ENCODE results near the gene DNAAF3. TPM values are rescaled to one million over a fixed set of nuclear protein-coding genes. Genes with fewer than 3 reads are reported as not detected.

DNAAF3 gene
- total RNA-seq, 1 donor from 2014 or later = 0.53 TPM

DNA sequence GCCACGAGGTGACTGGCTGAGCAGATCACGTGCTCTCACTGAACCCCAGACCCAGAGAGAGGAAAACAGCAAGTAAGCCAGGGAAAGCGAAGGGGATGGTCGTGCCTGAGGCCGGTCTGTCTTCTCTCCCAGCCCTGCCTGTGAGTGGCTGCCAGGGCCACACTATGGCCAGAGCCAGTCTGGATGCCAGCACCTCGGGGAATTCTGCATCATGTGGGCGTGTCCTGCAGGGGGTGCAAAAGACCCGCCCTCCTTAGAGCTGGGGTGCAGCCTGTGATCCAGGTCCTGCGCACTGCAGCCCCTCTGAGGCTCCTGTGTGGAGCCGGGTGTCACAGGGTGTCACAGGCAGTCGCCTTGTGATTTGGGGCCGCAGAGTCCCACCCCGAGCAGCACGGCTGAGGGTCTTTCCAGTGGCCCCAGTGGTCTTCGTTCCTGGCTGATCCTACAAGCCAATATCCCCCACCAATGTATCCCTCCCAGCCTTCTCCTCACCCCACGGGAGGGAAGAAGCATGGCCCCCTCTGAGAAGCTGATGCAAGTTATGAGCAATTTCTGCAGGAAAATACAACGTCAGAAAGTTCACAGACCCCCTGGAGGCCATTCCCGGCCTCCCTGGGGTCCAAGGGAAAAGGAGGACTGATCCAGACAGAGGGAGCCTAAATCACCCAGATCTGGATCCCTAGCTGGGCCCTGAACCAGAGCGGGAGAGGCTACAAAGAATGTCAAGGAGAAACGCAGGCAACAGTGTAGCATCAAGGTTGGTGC, 56.7 kb downstream of the DNAAF3 start:
- FAIRE-seq = no peak
- TF ChIP-seq CTCF (IDR thresholded peaks at IDR 0.05; ENCODE audit: insufficient read depth, low read length, severe bottlenecking) = no peak
- Histone ChIP-seq H3K4me3 (ENCODE audit: low read depth, low read length) (no peak overlapping the region), H3K27me3 (ENCODE audit: control insufficient read depth, insufficient read depth, low read length) (no peaks in the 10 kb centered on the region), H3K36me3 (ENCODE audit: control insufficient read depth, insufficient read depth, low read length) (peaks cover 7% of the 10 kb centered on the region)
- no peak for DNase-seq (ENCODE audit: low read depth)

Other genes with a start within 250 kb of the DNAAF3 start
- 0.13 TPM in 1 of 2 replicates, not detected in the other for gene NLRP7, start 219.1 kb downstream of the DNAAF3 start, total RNA-seq
- gene NLRP2, start 200.2 kb downstream of the DNAAF3 start, total RNA-seq = 9.0 and 36.7 TPM in 2 replicates
- gene GP6, start 128.3 kb downstream of the DNAAF3 start, total RNA-seq = not detected in 2 replicates
- 23.7 and 37.0 TPM in 2 replicates for gene RDH13, start 103.5 kb downstream of the DNAAF3 start, total RNA-seq
- 117 and 308 TPM in 2 replicates for gene EPS8L1, start 90.7 kb downstream of the DNAAF3 start, total RNA-seq
- 22.9 and 25.6 TPM in 2 replicates for gene PPP1R12C, start 49.0 kb downstream of the DNAAF3 start, total RNA-seq
- gene TNNT1, start 17.4 kb downstream of the DNAAF3 start, total RNA-seq = 65.0 and 151 TPM in 2 replicates
- gene TNNI3, start 8.9 kb downstream of the DNAAF3 start, total RNA-seq = 0.53 and 1.0 TPM in 2 replicates
- gene SYT5, start 13.7 kb upstream of the DNAAF3 start, total RNA-seq = 0.13 and 0.26 TPM in 2 replicates
- gene PTPRH, start 42.9 kb upstream of the DNAAF3 start, total RNA-seq = 3.9 and 7.4 TPM in 2 replicates
- gene TMEM86B, start 62.1 kb upstream of the DNAAF3 start, total RNA-seq = 0.53 and 1.4 TPM in 2 replicates
- gene PPP6R1, start 92.4 kb upstream of the DNAAF3 start, total RNA-seq = 15.5 and 27.1 TPM in 2 replicates
- 37.1 and 41.6 TPM in 2 replicates for gene HSPBP1, start 113.5 kb upstream of the DNAAF3 start, total RNA-seq
- 0.51 and 0.53 TPM in 2 replicates for gene BRSK1, start 117.4 kb upstream of the DNAAF3 start, total RNA-seq
- gene TMEM150B, start 158.7 kb upstream of the DNAAF3 start, total RNA-seq = not detected in 2 replicates
- gene KMT5C, start 173.3 kb upstream of the DNAAF3 start, total RNA-seq = 5.3 and 9.0 TPM in 2 replicates
- 0.26 and 0.64 TPM in 2 replicates for gene COX6B2, start 188.1 kb upstream of the DNAAF3 start, total RNA-seq
- not detected in 2 replicates for gene GARIN5B, start 196.6 kb upstream of the DNAAF3 start, total RNA-seq
- 0.64 and 1.3 TPM in 2 replicates for gene IL11, start 203.8 kb upstream of the DNAAF3 start, total RNA-seq
- gene TMEM190, start 210.2 kb upstream of the DNAAF3 start, total RNA-seq = not detected in 2 replicates
- 3.1 and 10.0 TPM in 2 replicates for gene TMEM238, start 217.7 kb upstream of the DNAAF3 start, total RNA-seq
- 348 and 603 TPM in 2 replicates for gene RPL28, start 219.3 kb upstream of the DNAAF3 start, total RNA-seq
- gene UBE2S, start 241.2 kb upstream of the DNAAF3 start, total RNA-seq = 38.2 and 50.4 TPM in 2 replicates

All from bronchial epithelial cell (primary cell).